ENCODE data around the gene CACNG6. TPM values are rescaled to one million over a fixed set of nuclear protein-coding genes. Genes with fewer than 3 reads are reported as not detected.

The CACNG6 gene
- total and polyA plus RNA-seq, 10 of the 15 experiments (the other 5 are each of a cell fraction or from before 2014, with no cell fraction given): 0.07 TPM; not detected in 9

GRCh38 chr19:54029930-54030490 lies 38.6 kb downstream of the CACNG6 start:
- POLR2A ChIA-PET: no interaction called here
- Histone ChIP-seq H3K4me2 (ENCODE audit: control insufficient read depth, insufficient read depth) (no peak overlapping the region), H4K20me1 (ENCODE audit: control insufficient read depth, insufficient read depth) (no peaks in the 10 kb centered on the region), H3K36me3 (ENCODE audit: control insufficient read depth in 2 of 2, insufficient read depth in 2 of 2, low read length in 1 of 2) (no peaks in the 10 kb centered on the region), H3K9me3 (replicated peaks; ENCODE audit: control insufficient read depth, insufficient read depth, low read length) (no peaks in the 10 kb centered on the region; the same call in 2 of the 3 replicates), H2AFZ (ENCODE audit: control insufficient read depth, low read depth, low read length) (no peak overlapping the region), H3K79me2 (ENCODE audit: control insufficient read depth, insufficient read depth, low read length) (no peaks in the 10 kb centered on the region), H3K27ac (ENCODE audit: control insufficient read depth, insufficient read depth) (no peak overlapping the region), H3K4me1 (ENCODE audit: control insufficient read depth, insufficient read depth, low read length) (no peaks in the 10 kb centered on the region), H3K9ac (ENCODE audit: control insufficient read depth, insufficient read depth, low read length) (no peak overlapping the region), H3K27me3 (replicated peaks in 1 of 2; ENCODE audit: control insufficient read depth in 2 of 2, insufficient read depth in 2 of 2, low read length in 1 of 2) (no peaks in the 10 kb centered on the region), H3K4me3 (no peak overlapping the region)
- TF ChIP-seq POLR2AphosphoS2 (IDR thresholded peaks at IDR 0.05; ENCODE audit: low read depth, low read length) (no peak), CTCF (IDR thresholded peaks at IDR 0.05 in 2 of 3, conservative IDR thresholded peaks at IDR 0.05 in 1 of 3; ENCODE audit: control insufficient read depth in 2 of 3, extremely low read depth in 1 of 3, insufficient read depth in 1 of 3, low read depth in 3 of 3, low read length in 3 of 3) (peak in 2 of 3 experiments; percentile 42 to 44; a peak in 3 of 6 replicates), FOS (IDR thresholded peaks at IDR 0.05; ENCODE audit: borderline replicate concordance, extremely low read depth, insufficient read length) (no peak), RAD21 (IDR thresholded peaks at IDR 0.05; ENCODE audit: insufficient read depth, low read depth, low read length) (peak; percentile 30; the same call in 1 of the 2 replicates)
- ATAC-seq: no peak
- no peak for FAIRE-seq
- BruUV-seq (replicated peaks): no TSS peak
- CTCF ChIA-PET: interaction anchor here (0.7 to 1.2 kb wide), 3 partner anchors 175 to 605 kb away, joined by 3 read pairs; no protein-coding TSS in a partner anchor
- intact Hi-C loops (cut with micrococcal nuclease; ENCODE audit: unreplicated experiment) (loop anchor here (10.0 kb wide), 1 partner anchor 605 kb away; no protein-coding TSS in a partner anchor), in situ Hi-C loops (cut with MboI) (loop anchor here (10.0 kb wide), 2 partner anchors 605 to 835 kb away; partner anchors contain the start of gene ZNF665)
- 20% methylated on average over 9 of the region's 9 CpGs for WGBS (ENCODE audit: insufficient coverage, insufficient replicate concordance, low lambda C conversion rate, missing lambda C conversion rate)
- SMC1A ChIA-PET (ENCODE audit: uncharacterized antibody, unreplicated experiment): interaction anchor here (0.8 kb wide), 1 partner anchor 237 kb away, joined by 4 read pairs; no protein-coding TSS in a partner anchor
- RAD21 ChIA-PET (ENCODE audit: unreplicated experiment): no interaction called here
- DNase-seq (ENCODE audit: low read depth, low spot score): no peak
